Measurements from ENCODE around the gene SLC25A13.

GRCh38 chr7:96236198-96237039 lies 85.5 kb downstream of the SLC25A13 start:
- TF ChIP-seq CSDC2 (CRISPR knock-in tag; IDR thresholded peaks at IDR 0.05) (no peak), ARNTL (CRISPR knock-in tag; IDR thresholded peaks at IDR 0.05; ENCODE audit: borderline replicate concordance, low read depth) (no peak), ZFP3 (CRISPR knock-in tag; IDR thresholded peaks at IDR 0.05) (0 out of 2 replicates have a peak, but pooled peaks have one; percentile 58), POU6F1 (CRISPR knock-in tag; IDR thresholded peaks at IDR 0.05; ENCODE audit: borderline replicate concordance, low read depth) (no peak), ZNF565 (CRISPR knock-in tag; conservative IDR thresholded peaks at IDR 0.05; ENCODE audit: low read depth) (no peak), ISL1 (CRISPR knock-in tag; IDR thresholded peaks at IDR 0.05) (0 out of 2 replicates have a peak, but pooled peaks have one; percentile 21)

Measured in SK-N-SH treated with all-trans-retinoic acid at 6 μM for 48 hours (cell line).